ENCODE data around the gene UBE2E1.

DNA sequence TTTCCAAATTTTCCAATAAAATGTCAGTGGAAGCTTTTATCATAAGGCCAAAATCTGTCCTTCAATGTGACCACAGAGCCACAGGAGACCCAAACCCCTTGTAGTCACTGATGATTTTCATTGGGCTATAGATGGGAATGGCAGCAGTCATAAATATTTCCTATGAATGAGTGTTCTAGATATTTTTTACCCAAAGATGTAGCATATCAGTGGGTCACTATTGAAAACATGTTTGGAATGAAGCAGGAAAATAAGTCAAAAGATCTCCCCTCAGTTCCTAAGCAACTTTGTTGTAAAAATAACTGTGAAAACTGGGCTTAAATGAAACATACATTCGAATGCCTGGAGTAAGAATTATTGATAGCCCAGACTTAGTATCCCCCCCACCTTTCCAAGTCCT is 62.1 kb downstream of the UBE2E1 start:
- TF ChIP-seq, protein P1, sequence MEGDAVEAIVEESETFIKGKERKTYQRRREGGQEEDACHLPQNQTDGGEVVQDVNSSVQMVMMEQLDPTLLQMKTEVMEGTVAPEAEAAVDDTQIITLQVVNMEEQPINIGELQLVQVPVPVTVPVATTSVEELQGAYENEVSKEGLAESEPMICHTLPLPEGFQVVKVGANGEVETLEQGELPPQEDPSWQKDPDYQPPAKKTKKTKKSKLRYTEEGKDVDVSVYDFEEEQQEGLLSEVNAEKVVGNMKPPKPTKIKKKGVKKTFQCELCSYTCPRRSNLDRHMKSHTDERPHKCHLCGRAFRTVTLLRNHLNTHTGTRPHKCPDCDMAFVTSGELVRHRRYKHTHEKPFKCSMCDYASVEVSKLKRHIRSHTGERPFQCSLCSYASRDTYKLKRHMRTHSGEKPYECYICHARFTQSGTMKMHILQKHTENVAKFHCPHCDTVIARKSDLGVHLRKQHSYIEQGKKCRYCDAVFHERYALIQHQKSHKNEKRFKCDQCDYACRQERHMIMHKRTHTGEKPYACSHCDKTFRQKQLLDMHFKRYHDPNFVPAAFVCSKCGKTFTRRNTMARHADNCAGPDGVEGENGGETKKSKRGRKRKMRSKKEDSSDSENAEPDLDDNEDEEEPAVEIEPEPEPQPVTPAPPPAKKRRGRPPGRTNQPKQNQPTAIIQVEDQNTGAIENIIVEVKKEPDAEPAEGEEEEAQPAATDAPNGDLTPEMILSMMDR (IDR thresholded peaks at IDR 0.05), result no peak
- no peak for TF ChIP-seq POLR2A (IDR thresholded peaks at IDR 0.05)

Measured in thyroid gland (tissue), 4 donors.